Hippocampal formation (tissue), 2 donors: Measurements from ENCODE around the gene CRYBB2.
A peak's percentile ranks its signal among the peaks of the same experiment; 100 is the strongest.
"Not testable (repeated sequence)": the region's sequence is repeated elsewhere in the genome, so short reads cannot be mapped to it uniquely, and the experiment has no call there.

Experiments
- DNase-seq, 2 donors: peaks; one replicate each; lab custom pipeline; 2025; lab: John Stamatoyannopoulos, UW

Gene CRYBB2, protein sequence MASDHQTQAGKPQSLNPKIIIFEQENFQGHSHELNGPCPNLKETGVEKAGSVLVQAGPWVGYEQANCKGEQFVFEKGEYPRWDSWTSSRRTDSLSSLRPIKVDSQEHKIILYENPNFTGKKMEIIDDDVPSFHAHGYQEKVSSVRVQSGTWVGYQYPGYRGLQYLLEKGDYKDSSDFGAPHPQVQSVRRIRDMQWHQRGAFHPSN

DNA sequence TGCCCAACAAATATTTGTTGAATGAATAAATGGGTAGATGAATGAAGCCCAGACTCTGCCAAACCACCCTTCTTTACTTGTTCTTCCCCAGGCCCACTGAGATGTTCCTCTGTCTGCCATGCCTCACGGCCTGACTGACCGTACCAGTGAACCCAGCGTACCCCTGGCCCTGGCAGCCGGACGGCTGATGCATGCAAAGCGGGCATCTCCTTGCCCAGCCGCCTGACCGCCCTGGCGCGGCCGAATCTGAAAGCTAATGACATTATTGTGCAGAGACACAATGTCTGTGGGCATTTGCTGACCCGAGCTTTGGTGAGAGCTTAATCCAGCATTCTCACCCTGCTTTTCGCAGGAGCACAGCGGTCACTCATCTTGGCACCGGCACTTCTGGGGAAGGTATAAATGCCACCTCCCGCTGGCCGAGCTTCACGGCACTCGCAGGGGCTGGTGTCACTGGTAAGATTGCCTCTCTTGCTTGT, at the start of gene CRYBB2:
TSS of gene CRYBB2 (plus strand) at position 429 of the 479 bp plus-strand sequence. CDS start 1,791 bp downstream, outside the sequence.
- DNase-seq, result no peak

DNA sequence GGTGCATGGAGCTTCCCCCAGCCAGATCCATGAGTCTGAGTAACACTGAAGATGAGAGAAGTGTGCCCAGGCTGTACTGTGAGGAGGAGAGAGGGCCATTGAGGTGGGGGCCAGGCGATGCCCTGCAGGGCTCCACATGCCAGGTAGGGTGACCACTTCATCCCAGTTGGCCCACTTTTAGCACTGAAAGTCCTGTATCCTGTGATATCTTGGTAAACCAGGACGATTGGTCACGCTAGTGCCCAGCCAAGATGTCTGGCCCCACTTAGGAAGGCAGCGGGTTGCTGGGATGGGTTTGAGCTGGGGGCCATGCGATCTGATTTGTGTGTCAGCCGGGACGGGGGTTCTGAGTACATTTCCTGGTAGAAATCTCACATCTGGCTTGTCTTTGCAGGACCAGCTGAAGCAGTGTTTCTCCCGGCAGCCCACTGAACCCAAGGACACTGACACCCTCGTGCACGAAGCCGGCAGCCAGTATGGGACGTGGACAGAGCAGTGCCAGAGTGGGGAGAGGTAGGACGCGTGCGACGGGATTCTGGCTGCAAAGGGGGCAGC, 48.9 kb upstream of the CRYBB2 start:
- no peak for DNase-seq

DNA sequence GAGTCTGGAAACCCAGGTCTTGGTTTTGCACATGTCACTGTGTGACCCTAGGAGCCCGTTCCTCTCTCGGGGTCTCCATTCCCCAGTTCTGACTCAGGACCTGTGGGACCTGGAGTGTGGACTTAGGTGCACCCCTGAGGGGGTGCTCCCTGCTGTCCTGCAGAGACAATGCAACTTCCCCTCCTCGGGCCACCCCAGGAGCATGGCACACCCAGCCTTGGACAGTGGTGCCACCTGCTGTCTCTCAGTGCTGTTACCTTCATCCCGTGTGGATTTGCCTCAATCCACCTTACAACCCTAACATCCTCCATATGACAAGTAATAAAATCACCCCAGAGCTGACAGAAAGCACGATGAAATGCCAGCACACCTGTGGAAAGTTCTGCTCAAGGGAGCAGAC, 47.3 kb upstream of the CRYBB2 start:
- no peak for DNase-seq

DNA sequence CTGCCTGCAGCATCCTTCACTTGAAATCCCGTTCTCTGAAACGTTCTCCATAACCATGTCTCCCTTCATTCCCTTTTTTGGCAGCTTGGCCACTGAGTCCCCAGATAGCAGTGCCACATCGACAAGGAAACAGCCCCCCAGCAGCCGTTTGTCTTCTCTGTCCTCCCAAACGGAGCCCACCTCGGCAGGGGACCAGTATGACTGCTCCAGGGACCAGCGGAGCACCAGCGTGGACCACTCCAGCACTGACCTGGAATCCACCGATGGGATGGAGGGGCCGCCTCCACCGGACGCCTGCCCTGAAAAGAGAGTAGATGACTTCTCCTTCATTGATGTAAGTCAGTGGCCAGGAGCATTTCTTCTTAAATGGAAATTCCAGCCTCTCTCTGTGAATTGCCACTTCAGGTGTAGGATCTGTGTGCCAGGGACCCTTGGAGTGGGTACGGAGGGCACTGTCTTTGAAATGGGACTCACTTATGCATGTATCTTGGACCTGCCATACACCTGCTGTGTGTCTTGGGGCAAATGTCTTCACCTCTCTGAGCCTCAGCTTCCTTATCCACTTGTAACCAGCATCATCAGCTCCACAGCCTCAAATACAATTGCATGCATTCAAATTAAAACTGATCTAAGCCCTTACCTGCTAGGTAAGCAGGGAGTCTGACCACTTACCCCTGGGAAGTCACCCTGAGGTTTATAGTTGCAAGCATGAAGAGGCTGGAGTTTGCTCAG, 45.1 kb upstream of the CRYBB2 start:
- no peak for DNase-seq

DNA sequence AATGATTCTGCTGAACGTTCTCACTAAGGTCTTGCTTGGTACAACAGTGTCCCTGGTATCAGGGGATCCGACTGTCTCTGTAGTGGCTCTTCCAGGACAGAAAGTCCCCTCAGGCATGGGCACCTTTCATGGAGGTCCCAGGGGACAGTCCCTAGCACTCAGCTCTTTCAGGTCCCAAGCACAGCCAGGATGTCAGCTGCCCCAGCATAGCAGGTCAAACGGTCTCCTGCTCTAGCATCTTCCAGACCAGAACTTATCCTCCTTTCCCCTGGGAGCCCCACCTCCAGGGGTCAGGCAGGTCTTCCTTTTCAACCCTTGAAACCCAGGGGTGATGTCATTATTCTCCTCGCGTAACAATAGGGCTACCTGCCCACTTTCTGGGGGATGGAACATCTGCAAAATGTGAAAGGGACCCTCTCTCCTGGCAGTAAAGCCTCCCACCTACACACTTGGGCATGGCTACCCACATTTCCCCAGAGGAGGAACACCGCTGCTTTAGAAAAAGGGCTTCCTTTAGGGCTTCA, 44.5 kb upstream of the CRYBB2 start:
- no peak for DNase-seq

DNA sequence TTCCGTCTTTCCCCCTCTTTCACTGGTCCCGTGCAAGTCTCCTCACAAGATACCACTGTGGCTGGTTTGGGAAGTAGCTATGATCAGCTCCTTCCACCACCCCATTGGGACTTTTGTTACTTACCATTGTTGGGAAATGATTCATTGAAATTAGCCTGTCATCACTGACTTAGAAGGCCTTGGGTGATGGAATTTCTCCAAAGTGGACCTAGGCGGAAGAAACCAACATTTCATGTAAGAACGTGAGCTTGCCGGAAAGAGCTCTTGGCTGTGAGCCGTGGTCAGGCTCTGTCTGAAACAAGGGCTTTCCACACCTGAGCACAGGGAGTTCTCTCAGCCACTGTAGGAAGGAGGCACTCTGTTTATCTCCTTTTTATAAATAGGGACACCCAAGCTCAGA, 43.3 kb upstream of the CRYBB2 start:
- DNase-seq, result no peak

DNA sequence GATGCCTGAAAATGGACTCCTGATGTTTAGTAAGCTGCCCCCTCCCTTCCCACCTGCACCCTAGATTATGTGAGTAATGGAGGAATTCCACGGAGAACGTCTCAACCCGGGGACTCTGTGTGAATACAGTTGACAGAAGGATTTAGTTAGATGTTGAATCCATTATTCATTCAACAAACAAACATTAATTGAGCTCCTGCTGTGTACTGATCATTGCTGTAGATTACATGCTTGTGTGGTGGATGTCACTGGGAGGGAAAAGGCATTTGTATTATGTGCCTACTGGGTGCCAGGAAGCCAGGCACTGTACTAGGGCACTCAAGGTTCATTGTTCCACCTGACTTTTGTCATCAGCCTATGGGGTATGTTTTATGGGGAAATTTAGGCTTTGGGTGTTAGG, 42.6 kb upstream of the CRYBB2 start:
- DNase-seq, result no peak

DNA sequence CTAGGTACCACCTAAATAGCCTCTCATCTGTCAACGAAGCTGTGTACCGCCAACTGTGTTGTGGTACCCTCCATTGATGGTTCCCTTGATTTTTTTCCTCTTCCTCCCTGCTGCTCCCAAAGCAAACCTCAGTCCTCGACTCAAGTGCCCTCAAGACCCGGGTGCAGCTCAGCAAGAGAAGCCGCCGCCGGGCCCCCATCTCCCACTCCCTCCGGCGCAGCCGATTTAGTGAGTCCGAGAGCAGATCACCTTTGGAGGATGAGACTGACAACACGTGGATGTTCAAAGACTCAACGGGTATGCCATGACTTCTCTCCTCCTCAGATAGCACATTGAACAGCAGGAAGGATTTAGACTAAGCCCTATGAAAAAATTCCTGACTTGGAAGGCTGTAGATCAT, 42.2 kb upstream of the CRYBB2 start:
- DNase-seq, result no peak

DNA sequence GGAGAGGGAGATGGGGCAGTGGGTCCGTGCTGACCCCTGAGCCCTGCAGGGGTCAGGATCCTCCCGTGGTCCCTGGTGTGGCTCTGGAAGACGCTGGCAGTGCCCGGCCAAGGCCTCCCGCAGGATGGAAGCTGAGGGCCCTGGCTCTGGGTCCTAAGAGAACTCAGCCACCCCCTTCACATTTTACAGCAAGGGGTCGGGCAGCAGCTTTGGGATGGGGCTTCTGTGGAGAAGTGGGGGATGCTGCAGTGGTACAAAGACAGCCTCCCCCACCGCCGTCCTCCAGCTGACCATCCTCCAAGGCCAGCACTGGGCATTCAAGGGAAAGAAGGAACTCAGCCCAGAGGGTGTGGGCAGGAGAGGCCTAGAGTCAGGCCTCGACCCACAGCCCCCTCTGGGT, 41.5 kb upstream of the CRYBB2 start:
- no peak for DNase-seq

DNA sequence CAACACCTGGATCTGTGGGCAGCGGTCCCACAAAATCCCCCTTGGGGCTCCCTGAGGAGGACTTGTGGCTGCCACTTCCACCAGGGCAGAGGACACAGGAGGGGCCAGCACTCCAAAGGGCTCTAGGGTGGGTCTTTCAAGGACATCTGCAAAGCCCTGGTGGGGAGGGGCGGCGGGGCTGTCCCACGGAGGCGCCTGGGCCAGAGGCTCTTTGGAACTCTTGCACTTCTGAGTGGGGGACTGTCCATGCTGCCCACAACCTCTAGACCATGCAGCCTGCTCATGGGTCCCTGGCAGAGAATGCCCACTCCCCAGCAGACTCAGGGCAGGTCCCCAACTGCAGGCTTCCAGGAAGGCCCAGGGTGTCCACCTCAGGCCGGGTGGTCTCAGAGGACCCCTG, 41.1 kb upstream of the CRYBB2 start:
- not testable (repeated sequence) for DNase-seq

DNA sequence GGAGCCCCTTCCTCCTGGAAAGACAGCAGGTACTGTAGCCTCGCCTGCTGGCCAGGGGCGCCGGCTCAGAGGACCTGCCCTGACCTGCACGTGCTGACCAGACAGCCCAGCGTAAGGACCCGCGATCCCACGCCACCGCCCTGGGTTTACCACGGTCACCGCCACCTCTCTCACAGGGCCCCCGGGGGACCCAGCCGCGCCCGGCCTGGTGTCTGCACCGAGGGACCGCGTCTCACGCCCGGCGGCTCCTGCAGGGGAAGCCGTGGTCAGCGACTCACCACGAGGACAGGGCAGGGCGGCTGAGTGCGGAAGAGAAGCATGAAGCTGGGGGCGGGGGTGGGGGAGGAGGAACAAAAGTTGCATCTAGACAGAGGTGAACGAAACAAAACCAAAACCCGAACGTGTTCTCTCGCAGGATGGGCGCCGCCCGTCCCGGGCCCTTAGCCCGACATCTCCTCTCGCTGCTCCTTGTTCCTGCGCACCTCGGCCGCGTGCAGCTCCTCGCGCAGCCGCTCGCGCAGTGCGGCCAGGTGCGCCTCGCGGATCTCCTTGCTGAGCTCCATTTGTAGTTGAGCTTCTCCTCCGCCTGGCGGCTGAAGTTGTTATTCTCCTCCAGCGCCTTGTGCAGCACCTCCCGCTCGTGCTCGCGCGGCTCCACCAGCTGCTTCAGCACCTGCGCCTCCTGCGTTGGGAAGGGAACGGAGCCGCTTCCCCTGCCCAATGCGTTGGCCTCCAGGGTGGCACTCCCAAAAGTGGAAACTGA, 40.4 kb upstream of the CRYBB2 start:
- not testable (repeated sequence) for DNase-seq

DNA sequence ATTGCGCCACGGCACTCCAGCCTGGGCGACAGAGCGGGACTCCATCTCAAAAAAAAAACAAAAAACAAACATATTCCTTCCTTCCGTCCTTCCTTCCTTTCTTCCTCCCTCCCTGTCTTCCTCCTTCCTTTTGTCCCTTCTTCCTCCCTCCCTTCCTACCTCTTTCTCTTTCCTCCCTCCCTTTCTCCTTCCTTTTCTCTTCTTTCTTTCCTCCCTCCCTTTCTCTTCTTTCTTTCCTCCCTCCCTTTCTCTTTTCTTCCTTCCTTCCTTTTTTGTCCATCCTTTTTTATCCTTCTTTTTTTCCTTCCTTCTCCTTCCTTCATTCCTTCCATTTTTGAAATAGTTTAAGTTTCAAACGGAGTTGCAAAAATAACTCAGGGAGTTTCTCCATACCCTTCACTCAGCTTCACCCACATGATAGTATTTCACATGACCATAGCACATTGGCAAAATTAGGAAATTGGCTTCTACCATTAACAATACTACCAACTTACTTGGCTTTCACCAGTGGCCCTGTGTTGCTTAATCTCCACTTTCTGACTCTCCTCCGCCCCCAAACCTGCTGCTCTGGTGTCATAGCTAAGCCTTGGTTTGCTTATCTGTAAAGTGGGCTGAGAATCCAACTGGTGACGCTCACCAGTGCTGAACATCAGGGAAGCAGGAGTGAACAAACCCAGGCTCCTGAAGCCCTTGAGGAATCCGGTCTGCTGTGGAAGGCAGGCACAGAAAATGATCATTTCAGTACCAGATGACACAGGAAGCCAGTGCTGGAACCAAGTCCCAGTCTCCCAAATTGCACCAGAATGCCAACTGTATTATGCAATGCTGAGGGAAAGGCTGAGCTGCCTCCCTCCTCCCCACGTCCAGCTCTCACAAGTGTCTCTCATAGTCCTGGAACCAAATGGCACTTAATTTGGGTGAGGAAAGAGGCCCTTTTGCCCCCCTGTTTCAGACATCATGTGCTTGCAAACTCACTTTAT, 37.0 kb upstream of the CRYBB2 start:
- peak in 1 of 2 donors; percentile 6 for DNase-seq

DNA sequence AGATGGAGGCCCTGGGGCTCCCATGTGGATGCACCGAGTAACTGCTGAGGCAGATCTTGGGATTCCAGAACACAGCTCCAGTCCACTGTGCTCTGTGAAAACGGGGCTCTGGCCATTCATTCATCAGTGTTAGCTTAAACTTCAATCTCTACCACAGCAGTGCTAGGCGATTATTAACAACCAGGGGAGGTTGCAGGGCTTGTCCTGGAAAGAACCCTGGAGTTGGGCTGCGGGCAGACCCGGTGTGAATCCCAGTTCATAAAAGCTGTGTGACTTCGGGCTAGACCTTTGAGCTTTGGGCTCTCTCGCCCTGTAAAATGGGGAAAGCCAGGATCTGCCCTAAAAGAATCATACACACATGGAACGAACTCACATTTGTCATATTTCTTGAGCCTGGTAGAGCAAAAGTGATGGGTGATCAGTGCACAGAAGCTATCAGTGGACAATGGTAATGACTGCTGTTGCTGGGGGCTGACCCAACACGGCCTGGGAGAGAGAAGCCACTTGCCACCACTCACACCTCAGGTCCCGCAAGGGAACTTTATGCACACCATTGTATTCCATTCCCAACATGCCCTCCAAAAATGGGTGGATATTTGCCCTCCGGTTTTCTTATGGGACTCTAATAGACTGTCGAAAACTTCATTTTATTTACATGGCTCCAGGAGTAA, 35.4 kb upstream of the CRYBB2 start:
- DNase-seq, result no peak

DNA sequence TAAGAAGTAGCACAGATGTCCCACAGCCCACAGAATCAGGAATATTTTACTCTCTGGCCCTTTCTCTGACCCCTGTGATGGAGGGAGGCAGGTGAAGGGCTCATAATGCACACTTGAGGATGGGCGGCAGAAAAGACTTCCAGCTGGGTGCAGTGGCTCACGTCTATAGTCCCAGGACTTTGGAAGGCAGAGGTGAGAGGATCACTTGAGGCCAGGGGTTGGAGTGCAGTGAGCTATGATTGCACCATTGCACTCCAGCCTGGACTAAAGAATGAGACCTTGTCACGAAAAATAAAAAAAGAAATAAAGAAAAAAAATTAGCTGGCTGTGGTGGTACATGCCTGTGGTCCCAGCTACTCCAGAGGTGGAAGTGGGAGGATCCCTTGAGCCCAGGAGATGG, 33.3 kb upstream of the CRYBB2 start:
- no peak for DNase-seq

DNA sequence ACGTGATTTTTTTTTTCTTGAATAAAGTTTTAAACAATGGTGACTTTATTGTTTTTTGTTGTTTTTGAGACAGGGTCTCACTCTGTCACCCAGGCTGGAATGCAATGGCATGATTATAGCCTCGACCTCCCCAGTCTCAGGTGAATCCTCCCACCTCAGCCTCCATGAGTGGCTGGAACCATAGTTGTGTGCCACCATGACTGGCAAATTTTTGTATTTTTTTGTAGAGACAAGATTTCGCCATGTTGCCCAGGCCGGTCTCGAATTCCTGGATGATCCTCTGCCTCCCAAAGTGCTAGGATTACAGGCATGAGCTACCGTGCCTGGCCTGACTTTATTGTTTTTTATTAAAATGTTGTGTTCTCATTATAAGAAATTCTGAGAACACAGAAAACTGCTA, 32.0 kb upstream of the CRYBB2 start:
- DNase-seq, result no peak

DNA sequence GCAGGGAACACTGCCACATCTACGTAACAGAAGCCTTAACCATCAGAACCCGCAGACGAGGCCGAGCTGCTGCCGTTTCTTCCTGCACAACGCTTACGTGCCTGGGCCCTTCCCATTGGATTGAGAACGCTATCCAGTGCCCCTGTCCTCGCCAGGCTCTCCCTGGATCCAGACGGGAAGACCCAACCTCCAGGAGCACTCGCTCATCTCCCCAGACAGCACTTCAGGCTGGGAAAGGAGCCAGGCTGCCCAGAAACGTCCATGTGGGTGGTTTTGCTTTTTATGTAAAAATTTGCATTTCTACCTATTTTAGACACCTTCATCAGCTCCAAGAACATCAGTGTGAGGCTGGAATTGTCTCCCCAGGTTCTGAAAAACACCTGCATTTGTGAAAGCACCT, 27.0 kb upstream of the CRYBB2 start:
- no peak for DNase-seq

DNA sequence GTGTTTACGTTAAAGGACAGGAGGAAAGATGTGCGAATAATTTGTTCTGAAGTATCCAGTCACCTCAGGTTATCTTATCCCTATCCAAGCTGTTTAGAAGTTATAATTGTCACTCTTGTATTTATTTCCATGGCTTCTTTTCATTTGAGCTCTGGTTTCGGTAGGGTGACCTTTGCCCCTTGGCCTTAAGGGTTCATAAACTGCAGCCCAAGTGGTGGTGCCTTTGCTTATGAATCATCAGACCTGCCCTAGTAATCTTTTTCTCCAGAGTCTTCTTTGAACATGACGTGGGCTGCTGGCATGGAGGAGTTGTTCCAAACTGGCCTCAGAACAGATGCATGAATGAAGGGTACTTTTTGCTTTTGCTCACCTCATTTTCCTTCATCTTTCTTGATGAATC, 26.3 kb upstream of the CRYBB2 start:
- DNase-seq, result no peak

DNA sequence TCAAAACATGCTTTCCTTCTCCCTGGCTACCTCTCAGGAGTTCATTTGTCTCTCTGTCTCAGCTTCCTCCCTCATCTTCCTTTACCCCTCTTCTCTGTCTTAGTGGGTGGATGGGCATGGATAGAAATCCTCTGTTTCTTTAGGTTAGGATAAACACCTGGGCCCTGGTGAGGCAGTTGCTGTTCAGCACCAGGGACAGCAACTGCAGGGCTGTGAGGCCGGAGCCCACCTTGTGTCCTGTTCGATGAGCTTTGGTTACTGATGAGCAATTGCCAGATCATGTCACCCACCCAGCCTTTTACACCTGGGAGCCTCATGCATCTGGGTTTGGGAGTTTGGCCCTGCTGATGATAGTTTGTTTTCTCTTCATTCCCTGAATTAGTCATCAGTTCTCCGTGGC, 25.9 kb upstream of the CRYBB2 start:
- DNase-seq, result no peak

DNA sequence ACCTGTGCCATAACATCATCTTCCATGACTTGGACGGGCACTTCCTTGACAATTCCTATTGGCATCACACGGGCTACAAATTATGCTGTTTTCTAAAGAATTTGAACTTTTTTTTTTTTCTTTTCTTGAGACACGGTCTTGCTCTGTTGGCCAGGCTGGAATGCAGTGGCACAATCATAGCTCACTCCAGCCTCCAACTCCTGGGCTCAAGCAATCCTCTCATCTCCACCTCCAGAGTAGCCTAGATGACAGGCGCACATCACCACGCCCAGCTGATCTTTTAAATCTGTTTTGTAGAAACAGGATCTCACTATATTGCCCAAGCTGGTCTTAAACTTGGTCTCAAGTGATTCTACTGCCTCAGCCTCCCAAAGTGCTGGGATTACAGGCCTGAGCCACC, 23.1 kb upstream of the CRYBB2 start:
- no peak for DNase-seq

DNA sequence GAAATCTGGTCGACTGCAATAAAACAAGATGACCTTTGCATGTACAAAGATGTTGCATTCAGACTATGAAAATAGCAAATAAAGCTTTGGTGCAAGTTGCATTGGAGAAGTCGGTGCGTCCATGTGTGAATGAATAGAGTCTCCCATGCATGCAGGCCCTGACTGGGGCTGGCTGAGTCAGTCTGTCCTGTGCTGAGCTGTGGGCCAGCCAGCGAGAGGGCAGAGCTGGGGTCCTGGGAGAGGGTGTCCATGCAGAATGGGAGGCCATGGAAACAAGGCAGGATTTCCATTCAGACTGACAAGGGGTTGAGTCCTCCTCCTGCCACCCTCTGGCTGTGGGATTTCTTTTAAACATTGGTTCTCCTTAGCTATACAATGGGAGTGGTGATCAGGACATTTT, 22.1 kb upstream of the CRYBB2 start:
- no peak for DNase-seq
